Measurements from ENCODE around the gene CETP. TPM values are rescaled to one million over a fixed set of nuclear protein-coding genes. Genes with fewer than 3 reads are reported as not detected.

The CETP gene
- polyA plus RNA-seq, 1 donor (not counting 4 experiments of a cell fraction or from before 2014, with no cell fraction given), result not detected

- Histone ChIP-seq H3K9ac (ENCODE audit: control insufficient read depth, extremely low read depth, insufficient read depth, low read length) (no peak overlapping the region), H4K20me1 (ENCODE audit: control insufficient read depth, extremely low read depth, insufficient read depth, low read length) (no peaks in the 10 kb centered on the region), H3K9me3 (ENCODE audit: control insufficient read depth, low read depth, low read length) (no peaks in the 10 kb centered on the region), H3K4me1 (ENCODE audit: control insufficient read depth, extremely low read depth, insufficient read depth, low read length) (no peaks in the 10 kb centered on the region), H3K9me1 (ENCODE audit: control insufficient read depth, extremely low read depth, insufficient read depth, low read length) (no peaks in the 10 kb centered on the region), H3K27me3 (ENCODE audit: control insufficient read depth, extremely low read depth, insufficient read depth, low read length) (peaks cover 17% of the 10 kb centered on the region), H3K4me2 (ENCODE audit: control insufficient read depth, extremely low read depth, insufficient read depth, low read depth, low read length) (no peak overlapping the region), H3K36me3 (ENCODE audit: control insufficient read depth in 2 of 2, extremely low read depth in 1 of 2, insufficient read depth in 2 of 2, low read length in 2 of 2) (no peaks in the 10 kb centered on the region), H3K4me3 (ENCODE audit: control insufficient read depth in 2 of 3, extremely low read depth in 1 of 3, insufficient read depth in 2 of 3, low read depth in 1 of 3, low read length in 3 of 3) (no peak overlapping the region), H3K79me2 (ENCODE audit: control insufficient read depth, insufficient read depth, low read length) (no peaks in the 10 kb centered on the region), H3K27ac (ENCODE audit: control insufficient read depth, insufficient read depth, low read length) (no peak overlapping the region), H2AFZ (ENCODE audit: control insufficient read depth, low read length) (no peak overlapping the region)
- TF ChIP-seq EZH2 (IDR thresholded peaks at IDR 0.05; ENCODE audit: low read length) (no peak), CTCF (optimal IDR thresholded peaks at IDR 0.05 in 1 of 3, IDR thresholded peaks at IDR 0.05 in 1 of 3, conservative IDR thresholded peaks at IDR 0.05 in 1 of 3; ENCODE audit: extremely low read depth in 1 of 3, insufficient read depth in 2 of 3, low read length in 3 of 3) (no peak)
- FAIRE-seq (no peak), DNase-seq (ENCODE audit: low read depth, low spot score) (no peak)
- dilution Hi-C loops (cut with MboI; ENCODE audit: extremely low pct_ligation_motif_present, low sequenced_read_pairs), result no loop called here
These were observed 14.0 kb downstream of the CETP start for GRCh38 chr16:56975714-56976113.

- TF ChIP-seq CTCF (optimal IDR thresholded peaks at IDR 0.05 in 1 of 3, IDR thresholded peaks at IDR 0.05 in 1 of 3, conservative IDR thresholded peaks at IDR 0.05 in 1 of 3; ENCODE audit: extremely low read depth in 1 of 3, insufficient read depth in 2 of 3, low read length in 3 of 3) (no peak), EZH2 (IDR thresholded peaks at IDR 0.05; ENCODE audit: low read length) (no peak)
- H4K20me1 ChIP-seq (ENCODE audit: control insufficient read depth, extremely low read depth, insufficient read depth, low read length), result no peaks in the 10 kb centered on the region
- H3K9ac ChIP-seq (ENCODE audit: control insufficient read depth, extremely low read depth, insufficient read depth, low read length), result no peak overlapping the region
These were observed 15.5 kb downstream of the CETP start for GRCh38 chr16:56977216-56977615.

More at GRCh38 chr16:56977216-56977615, 15.5 kb downstream of the CETP start:
- Histone ChIP-seq H3K27ac (ENCODE audit: control insufficient read depth, insufficient read depth, low read length) (no peak overlapping the region), H3K79me2 (ENCODE audit: control insufficient read depth, insufficient read depth, low read length) (no peaks in the 10 kb centered on the region), H3K4me3 (ENCODE audit: control insufficient read depth in 2 of 3, extremely low read depth in 1 of 3, insufficient read depth in 2 of 3, low read depth in 1 of 3, low read length in 3 of 3) (no peak overlapping the region), H3K9me3 (ENCODE audit: control insufficient read depth, low read depth, low read length) (no peaks in the 10 kb centered on the region), H3K4me1 (ENCODE audit: control insufficient read depth, extremely low read depth, insufficient read depth, low read length) (no peaks in the 10 kb centered on the region), H2AFZ (ENCODE audit: control insufficient read depth, low read length) (no peak overlapping the region), H3K4me2 (ENCODE audit: control insufficient read depth, extremely low read depth, insufficient read depth, low read depth, low read length) (no peak overlapping the region), H3K9me1 (ENCODE audit: control insufficient read depth, extremely low read depth, insufficient read depth, low read length) (no peaks in the 10 kb centered on the region), H3K36me3 (ENCODE audit: control insufficient read depth in 2 of 2, extremely low read depth in 1 of 2, insufficient read depth in 2 of 2, low read length in 2 of 2) (no peaks in the 10 kb centered on the region), H3K27me3 (ENCODE audit: control insufficient read depth, extremely low read depth, insufficient read depth, low read length) (peaks cover 9% of the 10 kb centered on the region)
- dilution Hi-C loops (cut with MboI; ENCODE audit: extremely low pct_ligation_motif_present, low sequenced_read_pairs), result no loop called here
- FAIRE-seq (no peak), DNase-seq (ENCODE audit: low read depth, low spot score) (no peak)
